ENCODE data around the gene ASB1. TPM values are rescaled to one million over a fixed set of nuclear protein-coding genes. Genes with fewer than 3 reads are reported as not detected.
A peak's percentile ranks its signal among the peaks of the same experiment; 100 is the strongest.

ASB1 gene
- total RNA-seq, 2 donors from 2014 or later = 50.2 to 63.3 TPM

- no peak overlapping the region for H3K27ac Mint-ChIP-seq
- no peak overlapping the region for H3K4me3 Mint-ChIP-seq
- no peaks in the 10 kb centered on the region for H3K36me3 Mint-ChIP-seq
- no peak for DNase-seq (ENCODE audit: low spot score)
- no peak for ATAC-seq
- H3K27me3 Mint-ChIP-seq = peaks cover 0 to 2% of the 10 kb centered on the region in 2 donors
- H3K9me3 Mint-ChIP-seq = no peaks in the 10 kb centered on the region
- peaks cover 0 to 4% of the 10 kb centered on the region in 2 donors for H3K4me1 Mint-ChIP-seq (ENCODE audit: low read depth in 2 of 2)
These were observed 71.5 kb downstream of the ASB1 start for GRCh38 chr2:238498188-238498587.

- Mint-ChIP-seq H3K4me1 (ENCODE audit: low read depth in 2 of 2) (peaks cover 0 to 4% of the 10 kb centered on the region in 2 donors), H3K4me3 (no peak overlapping the region), H3K9me3 (no peaks in the 10 kb centered on the region), H3K36me3 (no peaks in the 10 kb centered on the region), H3K27ac (no peak overlapping the region), H3K27me3 (peaks cover 0 to 2% of the 10 kb centered on the region in 2 donors)
- DNase-seq (ENCODE audit: low spot score) (no peak), ATAC-seq (peak in 1 of 2 donors; percentile 17)
These were observed 72.1 kb downstream of the ASB1 start for GRCh38 chr2:238498691-238499295.

GRCh38 chr2:238499731-238500580 lies 73.2 kb downstream of the ASB1 start:
- no peak for DNase-seq (ENCODE audit: low spot score)
- Mint-ChIP-seq H3K4me3 (no peak overlapping the region), H3K4me1 (ENCODE audit: low read depth in 2 of 2) (peaks cover 0 to 4% of the 10 kb centered on the region in 2 donors), H3K27ac (no peak overlapping the region), H3K9me3 (no peaks in the 10 kb centered on the region), H3K36me3 (no peaks in the 10 kb centered on the region), H3K27me3 (peaks cover 0 to 2% of the 10 kb centered on the region in 2 donors)
- ATAC-seq = no peak

GRCh38 chr2:238501311-238501710 lies 74.6 kb downstream of the ASB1 start:
- Mint-ChIP-seq H3K9me3 (no peaks in the 10 kb centered on the region), H3K4me1 (ENCODE audit: low read depth in 2 of 2) (peaks cover 0 to 4% of the 10 kb centered on the region in 2 donors), H3K36me3 (no peaks in the 10 kb centered on the region), H3K27me3 (no peaks in the 10 kb centered on the region), H3K4me3 (no peak overlapping the region), H3K27ac (no peak overlapping the region)
- no peak for ATAC-seq
- no peak for DNase-seq (ENCODE audit: low spot score)

Other genes starting within 250 kb of the ASB1 start
- 10 to 100 TPM; 75.8 to 99.7 TPM for gene ILKAP, start 223.2 kb upstream of the ASB1 start, total RNA-seq
- 10 to 100 TPM in 1 of 2 donors, 1 to 10 TPM in 1; 5.7 to 11.3 TPM for gene HES6, start 186.9 kb upstream of the ASB1 start, total RNA-seq
- 10 to 100 TPM; 13.8 to 18.4 TPM for gene PER2, start 138.3 kb upstream of the ASB1 start, total RNA-seq
- 10 to 100 TPM in 1 of 2 donors, 1 to 10 TPM in 1; 7.9 to 10.6 TPM for gene TRAF3IP1, start 106.4 kb upstream of the ASB1 start, total RNA-seq

All from natural killer cell treated with Interleukin-12 subunit alpha and Interleukin-12 subunit beta and Interleukin-15 and Interleukin-18, amount 100 ng/mL, for 72 hours (primary cell).